ENCODE results near the gene UBE2U.
"Not testable (repeated sequence)": the region's sequence is repeated elsewhere in the genome, so short reads cannot be mapped to it uniquely, and the experiment has no call there.

The UBE2U gene

DNA sequence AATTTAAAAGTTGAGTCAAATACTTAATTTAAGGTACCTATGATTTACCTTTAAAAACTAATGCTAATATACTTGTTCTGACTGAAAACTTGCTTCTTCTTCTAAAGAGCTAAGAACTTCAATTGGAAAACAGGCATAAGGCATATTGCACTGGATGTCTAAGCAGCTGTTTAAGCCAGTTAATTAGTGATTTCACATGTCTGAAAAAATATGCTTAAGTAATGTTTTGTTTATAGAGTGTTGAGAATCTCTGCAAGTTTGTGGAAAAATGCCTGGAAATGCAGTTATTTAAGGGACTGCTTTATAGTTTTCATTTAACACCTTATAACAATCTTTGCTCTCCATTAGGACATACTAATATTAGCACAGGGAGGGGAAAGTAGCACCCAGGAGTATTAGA is 28.2 kb downstream of the UBE2U start:
- Histone ChIP-seq H3K27me3 (no peaks in the 10 kb centered on the region), H3K27ac (peak overlapping the region; percentile 45), H3K9me3 (no peaks in the 10 kb centered on the region), H3K4me1 (ENCODE audit: control insufficient read depth in 1 of 2, insufficient read depth in 1 of 2, low read depth in 1 of 2, low read length in 1 of 2) (peaks cover 26 to 42% of the 10 kb centered on the region in 2 experiments), H3K36me3 (no peaks in the 10 kb centered on the region), H3K4me3 (ENCODE audit: low read depth in 1 of 2, low read length in 1 of 2) (no peak overlapping the region)
- TF ChIP-seq, protein P1, sequence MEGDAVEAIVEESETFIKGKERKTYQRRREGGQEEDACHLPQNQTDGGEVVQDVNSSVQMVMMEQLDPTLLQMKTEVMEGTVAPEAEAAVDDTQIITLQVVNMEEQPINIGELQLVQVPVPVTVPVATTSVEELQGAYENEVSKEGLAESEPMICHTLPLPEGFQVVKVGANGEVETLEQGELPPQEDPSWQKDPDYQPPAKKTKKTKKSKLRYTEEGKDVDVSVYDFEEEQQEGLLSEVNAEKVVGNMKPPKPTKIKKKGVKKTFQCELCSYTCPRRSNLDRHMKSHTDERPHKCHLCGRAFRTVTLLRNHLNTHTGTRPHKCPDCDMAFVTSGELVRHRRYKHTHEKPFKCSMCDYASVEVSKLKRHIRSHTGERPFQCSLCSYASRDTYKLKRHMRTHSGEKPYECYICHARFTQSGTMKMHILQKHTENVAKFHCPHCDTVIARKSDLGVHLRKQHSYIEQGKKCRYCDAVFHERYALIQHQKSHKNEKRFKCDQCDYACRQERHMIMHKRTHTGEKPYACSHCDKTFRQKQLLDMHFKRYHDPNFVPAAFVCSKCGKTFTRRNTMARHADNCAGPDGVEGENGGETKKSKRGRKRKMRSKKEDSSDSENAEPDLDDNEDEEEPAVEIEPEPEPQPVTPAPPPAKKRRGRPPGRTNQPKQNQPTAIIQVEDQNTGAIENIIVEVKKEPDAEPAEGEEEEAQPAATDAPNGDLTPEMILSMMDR (IDR thresholded peaks at IDR 0.05) = no peak

DNA sequence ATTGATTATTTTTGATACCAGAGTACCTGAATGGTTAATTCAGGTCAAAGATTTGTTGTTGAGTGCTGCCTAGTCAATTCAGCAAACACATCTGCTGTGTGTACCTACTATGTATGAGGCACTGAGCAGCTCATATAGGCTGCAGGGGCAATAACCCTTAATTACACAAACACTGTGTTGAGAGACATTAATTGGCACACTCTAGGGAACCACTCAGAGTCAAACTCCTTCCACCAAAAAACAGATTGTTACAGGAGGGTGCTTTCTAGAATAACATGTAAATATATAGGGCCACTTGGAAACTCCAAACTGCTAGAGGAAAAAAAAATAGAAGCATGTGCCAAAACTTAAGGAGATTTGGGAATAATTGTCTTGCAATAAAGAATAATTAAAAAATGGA is 31.3 kb downstream of the UBE2U start:
- H3K9me3 ChIP-seq = no peaks in the 10 kb centered on the region
- no peaks in the 10 kb centered on the region for H3K27me3 ChIP-seq
- TF ChIP-seq, protein P1 (IDR thresholded peaks at IDR 0.05) = no peak
- H3K4me3 ChIP-seq (ENCODE audit: low read depth in 1 of 2, low read length in 1 of 2) = no peak overlapping the region
- no peak overlapping the region for H3K27ac ChIP-seq
- H3K4me1 ChIP-seq (ENCODE audit: control insufficient read depth in 1 of 2, insufficient read depth in 1 of 2, low read depth in 1 of 2, low read length in 1 of 2) = peaks cover 37 to 57% of the 10 kb centered on the region in 2 experiments
- H3K36me3 ChIP-seq = no peaks in the 10 kb centered on the region

DNA sequence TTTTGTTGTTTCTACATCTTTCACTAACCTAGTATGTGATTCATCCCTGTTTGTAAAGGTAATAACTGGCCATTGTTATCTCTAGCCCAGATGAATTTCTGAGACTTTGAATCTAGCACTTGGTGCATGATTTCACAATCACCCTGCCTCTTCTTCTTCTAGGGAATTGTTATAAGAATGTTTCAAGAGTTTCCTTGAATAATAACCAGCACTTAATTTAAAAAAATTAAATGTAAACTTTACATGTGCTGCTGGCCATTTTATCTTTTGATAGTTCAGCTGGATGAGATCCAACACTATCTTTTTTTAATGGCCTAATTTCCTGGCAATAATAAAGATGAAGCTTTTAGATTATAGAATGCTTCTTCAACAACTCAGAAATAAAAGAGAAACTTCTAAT is 31.8 kb downstream of the UBE2U start:
- Histone ChIP-seq H3K27me3 (no peaks in the 10 kb centered on the region), H3K9me3 (no peaks in the 10 kb centered on the region), H3K4me1 (ENCODE audit: control insufficient read depth in 1 of 2, insufficient read depth in 1 of 2, low read depth in 1 of 2, low read length in 1 of 2) (peaks cover 37 to 53% of the 10 kb centered on the region in 2 experiments), H3K4me3 (ENCODE audit: low read depth in 1 of 2, low read length in 1 of 2) (no peak overlapping the region), H3K36me3 (no peaks in the 10 kb centered on the region), H3K27ac (no peak overlapping the region)
- TF ChIP-seq, protein P1 (IDR thresholded peaks at IDR 0.05) = no peak

DNA sequence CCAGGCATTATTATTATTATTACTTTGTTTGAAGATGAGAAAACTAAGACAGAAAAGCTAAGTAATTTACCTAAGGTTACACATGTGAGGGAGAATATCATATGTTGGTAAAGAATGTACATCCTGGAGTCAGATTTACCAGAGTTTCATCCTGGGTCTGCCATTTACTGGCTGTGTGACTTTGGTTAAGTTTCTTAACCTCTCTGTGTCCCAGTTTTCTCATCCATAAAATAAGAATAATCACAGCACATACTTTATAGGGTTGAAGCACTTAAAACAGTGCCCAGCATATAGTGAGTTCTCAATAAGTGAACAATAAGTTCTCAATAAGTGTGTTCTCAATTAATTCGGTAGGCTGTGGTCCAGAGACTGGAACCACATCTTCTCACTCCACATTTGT is 32.5 kb downstream of the UBE2U start:
- TF ChIP-seq, protein P1 (IDR thresholded peaks at IDR 0.05) = no peak
- Histone ChIP-seq H3K36me3 (no peaks in the 10 kb centered on the region), H3K9me3 (no peaks in the 10 kb centered on the region), H3K27me3 (no peaks in the 10 kb centered on the region), H3K4me1 (ENCODE audit: control insufficient read depth in 1 of 2, insufficient read depth in 1 of 2, low read depth in 1 of 2, low read length in 1 of 2) (peaks cover 32 to 46% of the 10 kb centered on the region in 2 experiments), H3K4me3 (ENCODE audit: low read depth in 1 of 2, low read length in 1 of 2) (no peak overlapping the region), H3K27ac (peak overlapping the region; percentile 64)

DNA sequence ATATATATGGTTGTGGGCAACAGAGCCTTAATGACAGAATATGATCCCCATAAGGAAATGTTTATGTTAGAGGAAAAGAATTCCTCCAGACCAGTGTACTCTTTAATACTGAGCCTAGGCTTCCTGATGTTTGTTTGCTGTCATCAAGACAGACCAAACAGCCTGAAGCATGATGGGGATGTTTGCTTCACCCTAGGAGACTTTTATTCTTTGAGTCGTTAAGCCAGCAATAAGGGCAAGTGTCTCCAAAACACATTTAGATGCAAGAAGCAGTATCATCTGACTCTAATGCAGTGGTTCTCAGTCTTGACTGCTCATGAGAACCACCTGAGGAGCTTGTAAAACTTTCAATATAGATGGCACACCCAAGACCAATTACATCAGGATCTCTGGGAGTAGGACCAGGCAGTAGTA is 33.1 kb downstream of the UBE2U start:
- H3K9me3 ChIP-seq = no peaks in the 10 kb centered on the region
- TF ChIP-seq, protein P1 (IDR thresholded peaks at IDR 0.05) = no peak
- H3K4me3 ChIP-seq (ENCODE audit: low read depth in 1 of 2, low read length in 1 of 2) = no peak overlapping the region
- peak overlapping the region; percentile 64 for H3K27ac ChIP-seq
- H3K27me3 ChIP-seq = no peaks in the 10 kb centered on the region
- no peaks in the 10 kb centered on the region for H3K36me3 ChIP-seq
- H3K4me1 ChIP-seq (ENCODE audit: control insufficient read depth in 1 of 2, insufficient read depth in 1 of 2, low read depth in 1 of 2, low read length in 1 of 2) = peaks cover 25 to 39% of the 10 kb centered on the region in 2 experiments

DNA sequence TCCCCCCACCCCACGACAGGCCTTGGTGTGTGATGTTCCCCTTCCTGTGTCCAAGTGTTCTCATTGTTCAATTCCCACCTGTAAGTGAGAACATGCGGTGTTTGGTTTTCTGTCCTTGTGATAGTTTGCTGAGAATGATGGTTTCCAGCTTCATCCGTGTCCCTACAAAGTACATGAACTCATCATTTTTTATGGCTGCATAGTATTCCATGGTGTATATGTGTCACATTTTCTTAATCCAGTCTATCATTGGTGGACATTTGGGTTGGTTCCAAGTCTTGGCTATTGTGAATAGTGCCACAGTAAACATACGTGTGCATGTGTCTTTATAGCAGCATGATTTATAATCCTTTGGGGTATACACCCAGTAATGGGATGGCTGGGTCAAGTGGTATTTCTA is 36.1 kb downstream of the UBE2U start:
- peaks cover 34 to 49% of the 10 kb centered on the region in 2 experiments for H3K4me1 ChIP-seq (ENCODE audit: control insufficient read depth in 1 of 2, insufficient read depth in 1 of 2, low read depth in 1 of 2, low read length in 1 of 2)

More for the DNA sequence above, 36.1 kb downstream of the UBE2U start:
- not testable (repeated sequence) for H3K4me3 ChIP-seq (ENCODE audit: low read depth in 1 of 2, low read length in 1 of 2); H3K9me3 ChIP-seq; H3K27me3 ChIP-seq; H3K36me3 ChIP-seq
- H3K27ac ChIP-seq = peak overlapping the region; percentile 56

Measured in neutrophil (primary cell).